Amniotic epithelial cell (primary cell): ENCODE data around the gene ANKRD37.
"Not testable (repeated sequence)": the region's sequence is repeated elsewhere in the genome, so short reads cannot be mapped to it uniquely, and the experiment has no call there.

Experiments
- DNase-seq: peaks from one replicate; pipeline ENCODE4 v3.0.0-alpha.2; 2010; ENCODE audit warnings: low read depth

ANKRD37 gene

GRCh38 chr4:185396724-185397385 is at the start of gene ANKRD37:
Gene ANKRD37, plus strand, starts transcription at chr4:185396841. Its CDS starts 83 bp downstream, at chr4:185396924.
- DNase-seq: peak; percentile 29

GRCh38 chr4:185346975-185347601 is 49.6 kb upstream of the ANKRD37 start:
- peak; percentile 85 for DNase-seq

- no peak for DNase-seq
These were observed 45.0 kb upstream of the ANKRD37 start for GRCh38 chr4:185351691-185352090.

- no peak for DNase-seq
These were observed 44.4 kb upstream of the ANKRD37 start for GRCh38 chr4:185352202-185352601.

GRCh38 chr4:185352741-185353140 is 43.9 kb upstream of the ANKRD37 start:
- no peak for DNase-seq

- no peak for DNase-seq
These were observed 39.4 kb upstream of the ANKRD37 start for GRCh38 chr4:185357211-185357610.

GRCh38 chr4:185357733-185358440 is 38.8 kb upstream of the ANKRD37 start:
- DNase-seq: no peak

GRCh38 chr4:185358514-185358913 is 38.1 kb upstream of the ANKRD37 start:
- DNase-seq: peak; percentile 64

GRCh38 chr4:185358959-185359358 is 37.7 kb upstream of the ANKRD37 start:
- peak; percentile 34 for DNase-seq

GRCh38 chr4:185359767-185360446 is 36.7 kb upstream of the ANKRD37 start:
- peak; percentile 83 for DNase-seq

- no peak for DNase-seq
These were observed 34.8 kb upstream of the ANKRD37 start for GRCh38 chr4:185361872-185362271.

GRCh38 chr4:185362570-185362969 is 34.1 kb upstream of the ANKRD37 start:
- DNase-seq: not testable (repeated sequence)

- DNase-seq: no peak
These were observed 33.4 kb upstream of the ANKRD37 start for GRCh38 chr4:185363251-185363650.

GRCh38 chr4:185364886-185365285 is 31.8 kb upstream of the ANKRD37 start:
- no peak for DNase-seq

- peak; percentile 45 for DNase-seq
These were observed 26.9 kb upstream of the ANKRD37 start for GRCh38 chr4:185369731-185370130.

GRCh38 chr4:185370268-185370949 is 26.2 kb upstream of the ANKRD37 start:
- DNase-seq: no peak

- no peak for DNase-seq
These were observed 24.9 kb upstream of the ANKRD37 start for GRCh38 chr4:185371702-185372101.

- no peak for DNase-seq
These were observed 22.6 kb upstream of the ANKRD37 start for GRCh38 chr4:185374027-185374426.

- no peak for DNase-seq
These were observed 22.1 kb upstream of the ANKRD37 start for GRCh38 chr4:185374573-185374972.

GRCh38 chr4:185378264-185378663 is 18.4 kb upstream of the ANKRD37 start:
- DNase-seq: no peak

- DNase-seq: no peak
These were observed 17.0 kb upstream of the ANKRD37 start for GRCh38 chr4:185379326-185380295.
